ENCODE results near the gene NXNL2.
A peak's percentile ranks its signal among the peaks of the same experiment; 100 is the strongest.

Gene NXNL2

GRCh38 chr9:88531920-88532698 is 2.9 kb upstream of the NXNL2 start:
- DNase-seq = peak; percentile 68

- DNase-seq = peak; percentile 70
These were observed 975 bp upstream of the NXNL2 start for GRCh38 chr9:88533951-88534455.

- no peak for DNase-seq
These were observed 446 bp downstream of the NXNL2 start for GRCh38 chr9:88535226-88536022.

GRCh38 chr9:88536023-88536324 is 996 bp downstream of the NXNL2 start:
- DNase-seq = no peak

GRCh38 chr9:88536951-88537760 is 2.2 kb downstream of the NXNL2 start:
- no peak for DNase-seq

- DNase-seq = peak; percentile 78
These were observed 2.7 kb downstream of the NXNL2 start for GRCh38 chr9:88537761-88538091.

GRCh38 chr9:88538311-88539085 is 3.5 kb downstream of the NXNL2 start:
- no peak for DNase-seq

GRCh38 chr9:88539246-88539645 is 4.3 kb downstream of the NXNL2 start:
- no peak for DNase-seq

GRCh38 chr9:88540251-88540763 is 5.3 kb downstream of the NXNL2 start:
- DNase-seq = no peak

GRCh38 chr9:88544245-88544644 is 9.3 kb downstream of the NXNL2 start:
- DNase-seq = no peak

- DNase-seq = no peak
These were observed 16.7 kb downstream of the NXNL2 start for GRCh38 chr9:88551546-88552137.

GRCh38 chr9:88553350-88553749 is 18.4 kb downstream of the NXNL2 start:
- no peak for DNase-seq

- no peak for DNase-seq
These were observed 20.4 kb downstream of the NXNL2 start for GRCh38 chr9:88555268-88555980.

- no peak for DNase-seq
These were observed 24.7 kb downstream of the NXNL2 start for GRCh38 chr9:88559661-88560060.

GRCh38 chr9:88567870-88568269 is 32.9 kb downstream of the NXNL2 start:
- DNase-seq = no peak

GRCh38 chr9:88571419-88571818 is 36.4 kb downstream of the NXNL2 start:
- DNase-seq = no peak

GRCh38 chr9:88572684-88573083 is 37.7 kb downstream of the NXNL2 start:
- DNase-seq = no peak

GRCh38 chr9:88574953-88575352 is 40.0 kb downstream of the NXNL2 start:
- DNase-seq = peak; percentile 68

GRCh38 chr9:88577256-88578120 is 42.5 kb downstream of the NXNL2 start:
- no peak for DNase-seq

Data from fibroblast of skin of abdomen (primary cell).